Activated gamma-delta T cell treated with Interleukin-2 at 50 U/mL for 16 hours (primary cell): ENCODE results near the gene E2F2.

ENCODE experiments used
- DNase-seq: peaks from one replicate; pipeline ENCODE4 v3.0.0-alpha.2; 2020

Gene E2F2, protein sequence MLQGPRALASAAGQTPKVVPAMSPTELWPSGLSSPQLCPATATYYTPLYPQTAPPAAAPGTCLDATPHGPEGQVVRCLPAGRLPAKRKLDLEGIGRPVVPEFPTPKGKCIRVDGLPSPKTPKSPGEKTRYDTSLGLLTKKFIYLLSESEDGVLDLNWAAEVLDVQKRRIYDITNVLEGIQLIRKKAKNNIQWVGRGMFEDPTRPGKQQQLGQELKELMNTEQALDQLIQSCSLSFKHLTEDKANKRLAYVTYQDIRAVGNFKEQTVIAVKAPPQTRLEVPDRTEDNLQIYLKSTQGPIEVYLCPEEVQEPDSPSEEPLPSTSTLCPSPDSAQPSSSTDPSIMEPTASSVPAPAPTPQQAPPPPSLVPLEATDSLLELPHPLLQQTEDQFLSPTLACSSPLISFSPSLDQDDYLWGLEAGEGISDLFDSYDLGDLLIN

GRCh38 chr1:23530747-23531561 lies at the start of gene E2F2:
Gene E2F2 (minus strand): TSS chr1:23531233. CDS start chr1:23530793, 440 bp downstream.
- DNase-seq, result peak; percentile 78

DNA sequence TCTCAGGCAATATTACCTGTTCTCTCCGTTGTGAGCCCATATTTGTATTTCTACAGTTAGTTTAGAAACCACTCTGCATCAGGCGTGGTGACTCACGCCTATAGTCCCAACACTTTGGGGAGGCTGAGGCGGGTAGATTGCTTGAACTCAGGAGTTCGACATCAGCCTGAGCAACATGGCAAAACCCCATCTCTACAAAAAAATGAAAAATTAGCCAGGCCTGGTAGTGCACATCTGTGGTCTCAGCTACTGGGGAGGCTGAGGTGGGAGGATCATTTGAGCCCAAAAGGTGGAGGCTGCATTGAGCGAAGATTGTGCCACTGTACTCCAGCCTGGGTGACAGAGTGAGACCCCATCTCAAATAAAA lies 47.9 kb upstream of the E2F2 start:
- no peak for DNase-seq

DNA sequence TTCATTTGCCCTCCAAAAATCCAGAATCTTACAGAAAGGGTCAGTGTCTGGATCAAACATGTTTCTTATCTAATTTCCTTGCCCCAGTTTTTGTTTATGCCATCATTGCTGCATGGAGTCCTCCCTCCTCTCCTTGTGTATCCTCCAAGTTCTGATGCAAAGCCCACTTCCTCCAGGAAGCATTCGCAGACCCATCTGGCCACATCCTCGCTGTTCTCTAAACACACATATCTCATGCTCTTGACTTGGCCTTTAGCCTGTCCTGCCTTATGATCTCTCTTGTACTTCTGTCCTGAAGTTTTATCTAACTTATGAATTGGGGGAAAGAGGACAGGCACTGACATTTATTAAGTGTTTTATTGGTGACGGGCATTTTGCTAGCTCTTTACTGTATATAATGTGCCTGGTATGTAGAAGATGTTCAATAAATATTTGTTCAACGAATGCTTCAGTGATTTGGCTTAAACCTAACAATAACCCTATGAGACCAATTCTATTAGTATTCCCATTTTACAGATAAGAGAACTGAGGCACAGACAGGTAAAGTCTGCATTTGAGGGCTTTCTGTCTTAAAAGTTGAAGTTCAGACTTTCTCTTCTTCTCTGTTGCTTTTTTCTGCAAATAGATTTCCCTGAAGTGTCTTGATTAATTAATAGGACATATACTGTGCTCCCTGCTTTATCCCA lies 47.4 kb upstream of the E2F2 start:
- DNase-seq, result no peak

- no peak for DNase-seq
Measured at GRCh38 chr1:23577056-23578004, 46.3 kb upstream of the E2F2 start.

GRCh38 chr1:23576338-23577055 lies 45.5 kb upstream of the E2F2 start:
- no peak for DNase-seq

- DNase-seq, result no peak
Measured at GRCh38 chr1:23575226-23575810, 44.3 kb upstream of the E2F2 start.

DNA sequence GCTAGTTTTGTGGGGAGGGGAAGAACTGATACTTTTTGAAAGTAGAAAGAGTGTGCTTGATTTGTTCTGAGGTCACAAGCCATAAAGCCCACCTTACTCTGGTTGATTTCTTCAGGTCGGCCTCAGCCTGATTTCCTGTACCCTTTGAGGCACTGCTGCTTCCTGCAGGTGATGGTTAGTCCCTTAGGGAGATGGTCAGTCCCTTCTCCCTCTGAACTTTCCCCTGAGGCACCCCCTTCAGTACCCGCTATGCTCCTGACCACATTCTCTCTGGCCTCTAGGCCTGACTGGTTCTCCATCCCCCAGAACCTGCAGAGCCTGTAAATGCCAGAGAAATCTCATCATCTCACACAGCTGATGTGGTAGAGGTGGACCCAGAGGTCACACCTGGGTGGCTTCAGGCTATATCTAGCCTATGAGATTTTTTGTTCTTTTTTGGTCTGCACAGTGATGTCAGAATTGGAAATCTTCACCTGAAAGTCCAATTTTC lies 43.3 kb upstream of the E2F2 start:
- DNase-seq, result no peak

DNA sequence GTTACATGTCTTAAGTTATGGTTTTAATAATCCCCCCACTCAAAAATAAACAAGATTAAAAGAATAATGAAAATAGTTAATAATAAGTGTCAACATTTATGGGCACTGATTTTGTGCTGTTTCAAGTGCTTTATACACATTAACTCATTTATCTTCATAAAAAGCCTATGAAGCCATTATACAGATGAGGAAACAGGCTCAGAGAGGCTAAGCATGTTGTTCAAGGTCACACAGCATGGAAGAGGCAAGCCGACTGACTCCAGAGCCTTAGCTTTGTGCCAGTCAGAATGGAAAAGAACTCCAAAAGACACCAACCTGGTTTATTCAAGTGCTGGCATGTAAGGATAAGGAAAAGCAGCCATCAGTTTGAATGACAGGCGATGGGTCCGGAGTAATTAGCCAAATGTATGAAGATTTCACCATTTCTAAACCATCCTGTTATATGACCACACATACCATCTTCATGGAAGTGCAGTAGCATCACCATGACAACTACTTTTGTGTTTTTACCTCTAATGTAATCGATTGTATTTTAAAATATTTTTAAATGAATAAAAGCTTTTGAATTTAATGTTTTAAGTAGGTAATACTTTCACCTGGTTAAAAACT lies 42.6 kb upstream of the E2F2 start:
- DNase-seq, result no peak

DNA sequence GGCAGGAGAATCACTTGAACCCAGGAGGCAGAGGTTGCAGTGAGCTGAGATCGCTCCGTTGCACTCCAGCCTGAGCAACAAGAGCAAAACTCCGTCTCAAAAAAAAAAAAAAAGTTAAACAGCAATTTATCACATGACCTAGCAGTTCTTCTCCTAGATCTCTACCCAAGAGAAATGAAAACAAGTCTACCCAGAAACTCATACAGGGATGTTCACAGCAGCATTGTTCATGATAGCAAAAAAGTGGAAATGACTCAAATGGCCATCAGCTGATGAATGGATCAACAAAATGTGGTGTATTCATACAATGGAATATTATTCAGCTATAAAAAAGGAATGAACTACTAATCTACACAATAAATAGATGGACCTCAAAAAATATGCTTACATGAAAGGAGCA lies 40.4 kb upstream of the E2F2 start:
- no peak for DNase-seq

DNA sequence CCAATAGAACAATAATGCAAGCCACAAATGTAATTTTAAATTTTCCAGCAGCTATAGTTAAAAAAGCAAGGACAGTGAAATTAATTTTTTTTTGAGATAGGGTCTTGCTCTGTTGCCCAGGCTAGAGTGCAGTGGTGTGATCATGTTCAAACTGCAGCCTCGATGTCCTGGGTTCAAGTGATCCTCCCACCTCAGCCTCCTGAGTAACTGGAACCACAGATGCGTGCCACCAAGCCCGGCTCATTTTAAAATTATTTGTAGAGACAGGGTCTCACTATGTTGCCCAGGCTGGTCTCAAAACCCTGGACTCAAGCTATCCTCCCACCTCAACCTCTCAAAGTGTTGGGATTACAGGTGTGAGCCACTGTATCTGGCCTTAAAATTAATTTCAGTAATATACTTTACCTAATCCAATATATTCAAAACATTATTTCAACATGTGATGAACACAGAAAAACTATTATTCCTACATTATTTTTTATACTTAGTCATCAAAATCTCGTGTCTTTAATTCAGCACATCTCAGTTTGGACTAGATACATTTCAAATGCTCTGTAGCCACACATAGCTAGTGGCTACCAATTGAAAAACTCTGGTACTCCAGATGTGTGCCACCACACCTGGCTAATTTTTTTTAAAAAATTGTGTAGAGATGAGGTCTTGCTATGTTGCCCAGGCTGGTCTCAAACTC lies 39.1 kb upstream of the E2F2 start:
- DNase-seq, result no peak

- no peak for DNase-seq
Measured at GRCh38 chr1:23568608-23569383, 37.8 kb upstream of the E2F2 start.

- DNase-seq, result no peak
Measured at GRCh38 chr1:23567996-23568607, 37.1 kb upstream of the E2F2 start.

- no peak for DNase-seq
Measured at GRCh38 chr1:23567629-23567995, 36.6 kb upstream of the E2F2 start.

- DNase-seq, result no peak
Measured at GRCh38 chr1:23566304-23566703, 35.3 kb upstream of the E2F2 start.

DNA sequence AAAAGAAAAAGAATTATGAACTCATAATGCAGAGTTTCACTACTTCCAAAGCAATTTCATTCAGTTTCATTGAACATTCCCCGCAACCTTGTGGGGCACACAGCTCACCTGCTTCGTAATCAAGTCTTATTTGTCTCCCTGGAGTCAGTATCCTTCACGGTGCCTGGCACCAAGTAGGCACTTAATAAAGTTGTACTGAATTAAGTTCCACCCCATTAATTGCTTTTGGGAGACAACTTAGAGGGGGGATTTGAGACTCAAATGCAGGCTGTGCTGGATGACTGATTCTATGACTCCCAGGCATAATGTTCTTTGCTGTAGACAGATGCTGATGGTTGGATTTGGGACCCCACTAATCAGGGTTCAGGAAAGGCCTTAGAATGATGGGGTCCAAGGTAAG lies 34.7 kb upstream of the E2F2 start:
- DNase-seq, result no peak

DNA sequence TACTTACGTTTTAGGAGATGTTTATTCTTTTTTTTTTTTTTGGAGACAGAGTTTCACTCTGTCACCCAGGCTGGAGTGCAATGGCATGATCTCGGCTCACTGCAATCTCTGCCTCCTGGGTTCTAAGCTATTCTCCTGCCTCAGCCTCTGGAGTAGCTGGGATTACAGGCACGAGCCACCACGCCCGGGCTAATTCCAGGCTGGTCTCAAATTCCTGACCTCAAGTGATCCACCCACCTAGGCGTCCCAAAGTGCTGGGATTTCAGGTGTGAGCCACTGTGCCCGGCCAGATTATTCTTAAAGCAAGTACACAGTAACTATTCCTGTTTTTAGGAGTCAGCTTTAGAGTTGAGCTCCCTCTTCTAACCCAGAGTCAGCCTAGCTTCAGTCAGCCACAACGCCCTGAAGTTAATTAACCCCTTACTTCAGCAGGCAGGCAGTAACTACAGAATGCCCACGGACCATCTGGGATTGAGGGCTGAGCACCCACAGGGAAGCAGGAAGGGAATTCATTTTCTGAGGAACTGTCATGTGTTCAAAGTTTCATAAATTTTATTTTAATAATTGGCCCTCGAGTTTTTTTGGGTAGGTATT lies 33.6 kb upstream of the E2F2 start:
- DNase-seq, result no peak

DNA sequence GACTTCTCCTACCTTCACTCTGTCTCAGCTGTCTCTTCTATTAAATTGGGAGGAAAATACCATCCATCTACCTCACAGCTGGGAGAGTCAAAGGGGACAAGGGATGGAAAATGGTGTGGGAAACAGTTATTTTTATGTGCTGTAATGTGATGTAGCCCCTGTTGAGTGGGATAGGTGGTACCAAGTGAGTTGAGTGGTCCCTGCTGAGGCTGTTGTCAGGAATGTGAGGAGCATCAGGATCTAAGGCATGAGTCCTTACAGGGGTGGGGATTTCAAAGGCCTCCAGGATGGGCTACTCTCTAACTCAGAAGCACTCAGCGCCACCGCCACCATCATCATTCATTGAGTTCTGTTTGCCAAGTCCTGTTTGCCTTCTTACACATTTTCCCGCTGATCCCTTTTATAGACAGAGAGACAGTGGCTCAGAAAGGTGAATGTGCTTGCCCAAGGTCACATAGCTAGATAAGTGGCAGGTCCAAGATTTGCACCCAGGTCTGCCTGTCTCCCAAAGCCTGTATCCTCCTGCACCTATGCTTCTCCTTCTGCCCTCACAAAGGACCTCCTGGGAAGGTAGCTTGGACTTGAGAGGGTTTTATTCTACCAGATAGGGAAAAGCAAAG lies 32.8 kb upstream of the E2F2 start:
- no peak for DNase-seq

DNA sequence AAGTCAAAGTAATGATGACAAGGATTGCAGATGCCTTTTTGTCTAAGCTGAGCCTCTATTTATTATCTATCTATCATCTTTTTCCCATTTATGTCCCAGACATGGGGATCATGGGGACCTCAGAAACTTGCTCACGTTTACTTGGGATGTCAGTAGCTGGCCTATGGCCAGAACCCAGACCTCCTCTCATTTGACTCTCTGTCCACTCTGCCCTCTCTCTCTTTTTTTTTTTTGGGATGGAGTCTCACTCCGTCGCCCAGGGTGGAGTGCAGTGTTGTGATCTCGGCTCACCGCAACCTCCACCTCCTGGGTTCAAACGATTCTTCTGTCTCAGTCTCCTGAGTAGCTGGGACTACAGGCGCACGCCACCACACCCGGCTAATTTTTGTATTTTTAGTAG lies 32.0 kb upstream of the E2F2 start:
- DNase-seq, result no peak
